ENCODE data around the gene SNAPC4. TPM values are rescaled to one million over a fixed set of nuclear protein-coding genes. Genes with fewer than 3 reads are reported as not detected.

SNAPC4 gene
- total and polyA plus RNA-seq, 10 donors: 4.6 to 14.5 (median 10.1) TPM

DNA sequence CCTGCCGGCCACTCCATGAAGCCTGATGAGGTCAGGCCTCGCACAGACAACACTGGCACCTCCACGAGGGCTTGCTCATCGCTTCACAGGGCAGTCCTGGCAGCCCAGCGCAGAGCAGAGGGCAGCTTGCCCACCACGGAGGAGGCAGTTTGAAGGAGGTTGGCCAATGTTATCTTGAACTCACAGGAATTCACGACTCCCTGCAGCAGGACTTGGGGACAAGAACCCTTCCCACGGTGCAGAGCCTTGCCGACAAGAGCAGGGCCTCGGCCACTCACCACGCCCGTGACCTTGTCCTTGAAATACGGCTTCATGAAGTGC is 5.0 kb downstream of the SNAPC4 start:
- Histone ChIP-seq H3K4me3 (no peak overlapping the region), H3K4me1 (peaks cover 10 to 23% (median 17%) of the 10 kb centered on the region in 6 donors), H3K27me3 (replicated peaks in 1 of 7) (no peaks in the 10 kb centered on the region), H3K36me3 (peaks cover 0 to 83% (median 67%) of the 10 kb centered on the region in 6 donors), H3K9me3 (no peaks in the 10 kb centered on the region), H3K27ac (no peak overlapping the region)
- WGBS, 5 donors: 73 to 88% (median 85%) methylated on average over 5 to 13 of the region's 13 CpGs
- no peak for DNase-seq
- TF ChIP-seq POLR2A (IDR thresholded peaks at IDR 0.05) (no peak), POLR2AphosphoS5 (IDR thresholded peaks at IDR 0.05) (no peak)
- TF ChIP-seq, protein P1, sequence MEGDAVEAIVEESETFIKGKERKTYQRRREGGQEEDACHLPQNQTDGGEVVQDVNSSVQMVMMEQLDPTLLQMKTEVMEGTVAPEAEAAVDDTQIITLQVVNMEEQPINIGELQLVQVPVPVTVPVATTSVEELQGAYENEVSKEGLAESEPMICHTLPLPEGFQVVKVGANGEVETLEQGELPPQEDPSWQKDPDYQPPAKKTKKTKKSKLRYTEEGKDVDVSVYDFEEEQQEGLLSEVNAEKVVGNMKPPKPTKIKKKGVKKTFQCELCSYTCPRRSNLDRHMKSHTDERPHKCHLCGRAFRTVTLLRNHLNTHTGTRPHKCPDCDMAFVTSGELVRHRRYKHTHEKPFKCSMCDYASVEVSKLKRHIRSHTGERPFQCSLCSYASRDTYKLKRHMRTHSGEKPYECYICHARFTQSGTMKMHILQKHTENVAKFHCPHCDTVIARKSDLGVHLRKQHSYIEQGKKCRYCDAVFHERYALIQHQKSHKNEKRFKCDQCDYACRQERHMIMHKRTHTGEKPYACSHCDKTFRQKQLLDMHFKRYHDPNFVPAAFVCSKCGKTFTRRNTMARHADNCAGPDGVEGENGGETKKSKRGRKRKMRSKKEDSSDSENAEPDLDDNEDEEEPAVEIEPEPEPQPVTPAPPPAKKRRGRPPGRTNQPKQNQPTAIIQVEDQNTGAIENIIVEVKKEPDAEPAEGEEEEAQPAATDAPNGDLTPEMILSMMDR (IDR thresholded peaks at IDR 0.05 in 8 of 11, conservative IDR thresholded peaks at IDR 0.05 in 3 of 11): no peak
- intact Hi-C loops (cut with DNase I; ENCODE audit: low total_unique reads): no loop called here

DNA sequence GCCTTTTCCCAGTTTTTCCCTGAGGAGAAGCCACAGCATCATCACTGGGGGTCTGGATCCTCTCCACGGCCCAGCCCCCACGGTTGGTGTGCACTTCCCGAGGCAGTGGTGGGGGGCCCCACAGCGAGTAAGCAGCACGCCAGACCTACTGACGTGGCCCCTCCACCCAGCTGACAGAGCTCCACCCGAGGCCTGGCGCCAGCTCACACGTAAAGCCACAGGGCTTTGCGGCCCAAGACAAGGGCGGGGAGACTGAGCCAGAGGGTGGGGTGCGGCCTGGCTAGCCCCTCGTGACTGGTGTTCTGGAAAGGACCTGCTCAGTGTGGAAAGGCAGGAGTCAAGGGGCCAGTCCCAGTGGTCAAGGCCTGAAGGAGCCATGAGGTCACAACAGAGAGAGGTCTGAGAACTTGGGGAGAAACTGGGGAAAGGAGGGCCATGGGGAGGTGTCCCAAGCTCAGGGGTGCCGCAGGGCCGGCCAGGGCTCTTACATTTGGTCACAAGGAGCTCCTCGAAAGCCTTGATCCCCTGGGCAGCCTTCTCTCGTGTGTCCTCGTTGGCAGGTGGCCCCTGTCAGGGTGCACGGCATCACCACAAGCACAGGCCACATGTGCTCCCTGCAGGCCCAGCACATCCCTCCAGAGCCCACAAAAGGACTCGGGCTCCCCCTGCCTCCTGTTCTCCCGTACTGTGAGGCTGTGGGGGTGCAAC is 5.5 kb downstream of the SNAPC4 start:
- 92 to 96% (median 94%) methylated on average over 12 to 21 of the region's 21 CpGs for WGBS, 5 donors
- DNase-seq: no peak
- peaks cover 0 to 88% (median 73%) of the 10 kb centered on the region in 6 donors for H3K36me3 ChIP-seq
- H3K27ac ChIP-seq: no peak overlapping the region
- H3K4me3 ChIP-seq: no peak overlapping the region
- intact Hi-C loops (cut with DNase I; ENCODE audit: low total_unique reads): no loop called here
- no peaks in the 10 kb centered on the region for H3K9me3 ChIP-seq
- H3K27me3 ChIP-seq (replicated peaks in 1 of 7): no peaks in the 10 kb centered on the region
- TF ChIP-seq POLR2AphosphoS5 (IDR thresholded peaks at IDR 0.05) (peak in 1 of 3 donors; percentile 14), POLR2A (IDR thresholded peaks at IDR 0.05) (no peak)
- H3K4me1 ChIP-seq: peaks cover 10 to 18% (median 14%) of the 10 kb centered on the region in 6 donors

DNA sequence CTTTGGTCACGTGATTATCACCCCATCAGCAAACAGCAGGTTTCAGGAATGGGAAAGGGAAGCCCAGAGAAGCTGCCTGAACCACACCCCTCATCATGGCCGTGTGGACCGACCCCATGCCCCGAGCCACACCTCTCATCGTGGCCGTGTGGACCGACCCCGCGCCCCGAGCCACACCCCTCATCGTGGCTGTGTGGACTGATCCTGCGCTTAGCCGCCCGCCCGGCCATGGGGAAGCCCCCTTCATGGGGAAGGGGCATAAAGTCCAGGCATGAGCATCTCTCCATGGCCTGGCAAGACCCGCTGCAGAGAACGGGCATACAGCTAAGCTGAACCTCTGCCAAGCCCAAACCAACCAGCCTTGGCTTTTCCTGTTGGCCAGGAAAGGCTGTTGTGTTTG is 6.4 kb downstream of the SNAPC4 start:
- intact Hi-C loops (cut with DNase I; ENCODE audit: low total_unique reads): no loop called here
- TF ChIP-seq POLR2AphosphoS5 (IDR thresholded peaks at IDR 0.05): peak in 1 of 3 donors; percentile 25
- TF ChIP-seq, protein P1 (IDR thresholded peaks at IDR 0.05 in 8 of 11, conservative IDR thresholded peaks at IDR 0.05 in 3 of 11): no peak
- Histone ChIP-seq H3K36me3 (peaks cover 0 to 98% (median 82%) of the 10 kb centered on the region in 6 donors), H3K4me1 (peaks cover 1 to 9% (median 4%) of the 10 kb centered on the region in 6 donors), H3K9me3 (no peaks in the 10 kb centered on the region), H3K27me3 (replicated peaks in 1 of 7) (no peaks in the 10 kb centered on the region), H3K27ac (no peak overlapping the region), H3K4me3 (no peak overlapping the region)
- DNase-seq: no peak
- WGBS, 5 donors: 82 to 89% (median 86%) methylated on average over 17 of the region's 17 CpGs

DNA sequence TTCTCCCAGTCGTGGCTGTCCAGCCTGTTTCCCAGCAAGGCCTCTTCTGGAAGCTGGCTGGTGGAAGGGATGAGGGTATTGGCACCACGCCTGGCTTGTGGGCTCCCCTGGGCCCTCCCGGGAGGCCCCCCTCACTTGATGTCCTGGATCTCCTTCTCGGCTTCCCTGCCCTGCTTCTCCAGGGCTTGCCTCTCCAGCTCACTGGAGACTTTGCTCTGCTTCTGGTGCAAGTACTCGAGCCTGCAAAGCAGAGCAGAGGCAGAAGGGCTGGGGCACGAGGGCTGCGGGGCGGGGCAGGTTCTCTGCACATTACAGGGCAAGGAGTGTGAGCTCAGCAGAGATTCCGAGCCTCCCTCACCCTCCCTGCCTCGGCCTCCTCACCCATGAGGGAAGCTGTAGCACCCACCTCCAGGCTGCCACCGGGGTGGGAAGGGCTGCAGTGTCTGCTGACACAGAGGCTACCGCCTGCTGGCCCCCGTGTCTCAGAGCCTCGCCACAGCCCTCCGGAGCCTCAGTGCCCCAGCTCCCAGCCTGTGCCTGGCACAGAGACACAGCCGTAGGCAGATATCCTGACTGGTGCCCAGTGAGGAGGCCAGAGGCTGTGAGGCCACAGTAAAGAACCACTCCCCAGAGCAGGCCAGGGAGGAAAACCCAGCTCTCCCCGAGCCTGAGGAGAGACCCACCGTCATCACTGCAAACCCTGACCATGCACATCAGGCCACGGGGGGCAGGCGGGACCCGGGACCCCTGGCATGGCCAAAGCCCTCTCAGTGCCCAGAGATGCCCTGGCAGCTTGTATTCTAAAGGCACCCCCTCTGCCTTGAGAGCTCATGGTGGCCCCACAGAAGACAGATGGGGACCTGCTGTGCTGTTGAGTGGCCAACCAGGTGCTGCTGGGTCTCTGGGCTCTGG is 7.2 kb downstream of the SNAPC4 start:
- Histone ChIP-seq H3K9me3 (no peaks in the 10 kb centered on the region), H3K27ac (no peak overlapping the region), H3K27me3 (replicated peaks in 1 of 7) (no peaks in the 10 kb centered on the region), H3K4me1 (peaks cover 0 to 2% (median 0%) of the 10 kb centered on the region in 6 donors), H3K36me3 (peaks cover 0 to 100% (median 89%) of the 10 kb centered on the region in 6 donors), H3K4me3 (no peak overlapping the region)
- TF ChIP-seq POLR2AphosphoS5 (IDR thresholded peaks at IDR 0.05) (no peak), POLR2A (IDR thresholded peaks at IDR 0.05) (no peak)
- TF ChIP-seq, protein P1 (IDR thresholded peaks at IDR 0.05 in 8 of 11, conservative IDR thresholded peaks at IDR 0.05 in 3 of 11): no peak
- intact Hi-C loops (cut with DNase I; ENCODE audit: low total_unique reads): no loop called here
- no peak for DNase-seq
- WGBS, 5 donors: 88 to 96% (median 92%) methylated on average over 5 to 21 of the region's 21 CpGs
